HG03378 (cell line): ENCODE data around the gene GRIA2.
"Not testable (repeated sequence)": the region's sequence is repeated elsewhere in the genome, so short reads cannot be mapped to it uniquely, and the experiment has no call there.

Source experiments
- ATAC-seq: cut with Tn5 transposase; IDR thresholded peaks from one replicate; pipeline ENCODE4 v1.9.1; 2021; ENCODE audit warnings: mild to moderate bottlenecking, moderate library complexity; ENCODE audit not compliant: unreplicated experiment

The GRIA2 gene

GRCh38 chr4:157246964-157247363 is 26.4 kb downstream of the GRIA2 start:
- ATAC-seq, result no peak

DNA sequence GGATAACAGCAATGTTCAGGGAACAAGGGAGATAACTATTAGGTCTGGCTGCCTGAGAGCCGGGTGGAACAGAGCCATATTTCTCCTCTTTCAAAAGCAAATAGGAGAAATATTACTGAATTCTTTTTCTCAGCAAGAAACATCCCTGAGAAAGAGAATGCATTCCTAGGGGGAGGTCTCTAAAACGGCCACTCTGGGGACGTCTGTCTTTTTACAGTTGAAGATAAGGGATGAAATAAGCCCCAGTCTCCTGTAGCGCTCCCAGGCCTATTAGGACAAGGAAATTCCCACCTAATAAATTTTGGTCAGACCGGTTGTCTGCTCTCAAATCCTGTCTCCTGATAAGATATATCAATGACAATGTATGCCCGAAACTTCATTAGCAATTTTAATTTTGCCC is 37.6 kb downstream of the GRIA2 start:
- ATAC-seq, result not testable (repeated sequence)

DNA sequence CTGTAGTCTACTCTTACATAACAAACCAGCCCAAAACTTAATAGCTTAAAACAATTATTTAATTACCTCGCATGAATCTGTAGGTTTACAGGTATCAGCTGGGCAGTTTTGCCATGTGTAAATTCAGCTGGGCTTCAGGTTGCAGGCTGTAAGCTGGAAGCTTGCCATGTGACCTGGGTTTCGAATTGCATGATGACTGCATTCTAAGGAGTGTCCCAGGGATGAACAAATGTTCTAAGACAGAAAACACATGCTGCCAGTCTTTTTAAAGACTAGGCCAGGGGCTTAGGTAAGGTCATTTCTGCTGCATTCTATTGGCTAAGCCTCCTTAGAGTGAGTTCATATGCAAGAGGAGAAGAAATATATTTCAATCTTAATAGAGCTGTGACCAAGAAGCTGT is 44.8 kb downstream of the GRIA2 start:
- no peak for ATAC-seq

GRCh38 chr4:157270108-157270507 is 49.6 kb downstream of the GRIA2 start:
- no peak for ATAC-seq

- no peak for ATAC-seq
Measured at GRCh38 chr4:157270552-157270951, 50.0 kb downstream of the GRIA2 start.

- no peak for ATAC-seq
Measured at GRCh38 chr4:157271166-157271869, 50.8 kb downstream of the GRIA2 start.

GRCh38 chr4:157280673-157281072 is 60.1 kb downstream of the GRIA2 start:
- ATAC-seq, result no peak

GRCh38 chr4:157282019-157282418 is 61.5 kb downstream of the GRIA2 start:
- no peak for ATAC-seq

GRCh38 chr4:157287445-157287844 is 66.9 kb downstream of the GRIA2 start:
- ATAC-seq, result no peak

- ATAC-seq, result no peak
Measured at GRCh38 chr4:157290622-157291021, 70.1 kb downstream of the GRIA2 start.

DNA sequence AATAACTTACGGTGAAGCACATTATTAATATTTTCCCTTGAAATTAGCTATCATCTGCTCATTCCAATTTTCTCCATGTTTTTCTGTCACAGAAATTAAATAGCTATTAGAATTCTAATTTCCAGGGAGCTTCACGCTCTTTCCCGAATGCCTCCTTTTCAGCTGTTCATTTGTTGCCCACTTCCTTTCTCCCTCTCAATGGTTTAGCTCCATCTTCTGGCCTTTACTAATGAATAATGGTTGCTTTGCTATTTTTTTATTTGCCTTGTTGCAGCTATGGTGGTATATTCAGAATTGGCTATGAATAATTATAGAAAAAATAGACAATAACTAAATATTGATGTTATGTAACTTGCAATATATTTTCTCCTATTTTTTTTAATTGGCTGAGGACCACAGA is 70.5 kb downstream of the GRIA2 start:
- no peak for ATAC-seq

DNA sequence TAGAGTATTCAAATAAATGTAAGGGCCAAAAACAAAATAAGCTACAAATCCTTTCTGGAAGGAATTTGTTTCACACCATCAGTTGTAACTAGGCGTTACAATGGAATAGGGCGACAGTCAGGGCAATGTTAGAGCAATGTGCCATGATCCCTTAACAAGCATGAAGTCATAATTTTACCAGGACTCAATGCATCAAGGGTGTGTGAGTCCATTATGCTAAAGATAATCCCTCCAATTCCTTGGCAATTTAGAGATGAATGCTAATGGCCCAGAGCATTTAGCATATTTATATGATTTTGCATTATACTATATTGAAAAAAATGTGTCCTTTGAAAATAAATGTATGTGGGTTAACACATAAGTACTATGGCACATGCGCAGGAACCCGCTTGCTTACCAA is 73.1 kb downstream of the GRIA2 start:
- ATAC-seq, result no peak

- no peak for ATAC-seq
Measured at GRCh38 chr4:157294575-157294974, 74.0 kb downstream of the GRIA2 start.

- no peak for ATAC-seq
Measured at GRCh38 chr4:157300701-157301100, 80.2 kb downstream of the GRIA2 start.

DNA sequence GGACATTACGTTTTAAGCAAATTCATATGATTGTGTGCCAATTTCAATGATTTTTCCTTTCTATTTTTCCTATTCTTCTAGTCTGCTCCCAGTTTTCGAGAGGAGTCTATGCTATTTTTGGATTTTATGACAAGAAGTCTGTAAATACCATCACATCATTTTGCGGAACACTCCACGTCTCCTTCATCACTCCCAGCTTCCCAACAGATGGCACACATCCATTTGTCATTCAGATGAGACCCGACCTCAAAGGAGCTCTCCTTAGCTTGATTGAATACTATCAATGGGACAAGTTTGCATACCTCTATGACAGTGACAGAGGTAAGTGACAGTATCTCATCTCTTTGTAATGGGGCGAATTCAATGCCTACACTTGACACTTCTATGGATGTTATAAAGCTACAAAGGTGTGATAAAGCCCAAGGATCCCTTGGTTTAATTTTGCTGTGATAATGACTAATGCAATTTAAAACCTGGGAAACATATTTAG is 83.0 kb downstream of the GRIA2 start:
- ATAC-seq, result no peak

GRCh38 chr4:157304769-157305168 is 84.2 kb downstream of the GRIA2 start:
- ATAC-seq, result no peak

DNA sequence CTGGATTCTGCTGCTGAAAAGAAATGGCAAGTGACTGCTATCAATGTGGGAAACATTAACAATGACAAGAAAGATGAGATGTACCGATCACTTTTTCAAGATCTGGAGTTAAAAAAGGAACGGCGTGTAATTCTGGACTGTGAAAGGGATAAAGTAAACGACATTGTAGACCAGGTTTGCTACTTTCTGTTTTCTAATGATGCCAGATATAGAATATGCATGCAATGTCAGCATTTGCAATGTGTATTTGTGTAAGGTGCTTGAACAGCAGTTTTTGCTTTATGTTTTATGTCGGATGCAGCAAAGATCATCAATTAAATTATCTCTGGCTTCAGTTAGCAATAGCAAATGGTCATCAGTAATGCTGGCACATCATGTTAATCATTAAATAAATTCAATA is 92.2 kb downstream of the GRIA2 start:
- no peak for ATAC-seq

- no peak for ATAC-seq
Measured at GRCh38 chr4:157314906-157315305, 94.4 kb downstream of the GRIA2 start.

DNA sequence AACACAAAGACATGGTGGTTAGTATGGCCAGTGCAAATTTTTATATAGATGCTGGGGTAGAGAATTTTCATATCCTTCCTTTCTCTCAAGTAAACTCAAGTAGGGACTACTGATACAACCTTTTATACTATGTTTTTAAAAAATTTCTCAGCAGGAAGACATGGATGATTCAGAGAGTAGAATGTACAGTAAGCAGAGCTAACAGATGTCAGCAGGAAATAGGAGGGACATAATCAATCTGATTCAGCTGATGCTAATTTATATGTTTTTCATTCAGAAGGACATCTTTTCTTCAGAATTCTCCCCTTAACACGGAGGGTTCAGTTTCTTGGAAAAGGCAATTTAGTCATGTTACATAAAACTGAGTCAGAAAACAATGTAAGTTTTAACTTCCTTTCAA is 95.4 kb downstream of the GRIA2 start:
- no peak for ATAC-seq

DNA sequence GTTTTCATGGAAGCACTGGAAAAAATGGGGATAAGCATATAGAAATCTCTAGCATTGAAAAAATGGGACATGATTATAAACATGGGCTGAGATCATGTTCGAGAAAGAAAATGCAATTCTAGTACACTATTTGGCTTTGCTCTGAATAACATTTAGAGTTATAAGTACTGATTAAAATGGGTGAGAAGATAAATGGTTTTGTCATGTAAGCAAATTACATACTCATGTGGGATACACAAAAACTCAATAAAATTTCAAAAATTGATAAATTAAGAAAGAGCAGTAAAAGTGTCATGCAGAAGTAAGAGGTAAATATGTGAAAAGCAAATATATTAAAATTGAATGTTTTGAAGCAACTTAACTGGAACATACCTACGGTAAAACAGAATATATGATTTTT is 99.6 kb downstream of the GRIA2 start:
- no peak for ATAC-seq

DNA sequence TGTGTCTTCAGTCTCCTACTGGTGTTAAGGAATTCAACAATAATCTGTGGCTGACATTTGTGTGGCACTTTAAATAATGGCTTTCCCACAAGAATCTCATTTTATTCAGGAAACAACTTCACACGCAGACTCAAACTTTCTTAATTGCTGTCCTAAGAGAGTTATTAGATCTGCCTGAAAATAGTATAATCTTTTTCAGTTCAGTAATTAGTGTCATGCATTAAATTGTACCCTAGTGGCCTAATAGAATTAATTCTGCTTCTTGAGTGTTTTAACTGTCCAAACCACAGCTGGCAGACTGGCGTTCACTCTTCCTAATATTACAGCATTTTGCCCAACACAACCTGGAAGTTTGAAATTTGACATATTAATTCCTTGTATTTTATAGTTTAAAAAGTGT is 107.1 kb downstream of the GRIA2 start:
- no peak for ATAC-seq

DNA sequence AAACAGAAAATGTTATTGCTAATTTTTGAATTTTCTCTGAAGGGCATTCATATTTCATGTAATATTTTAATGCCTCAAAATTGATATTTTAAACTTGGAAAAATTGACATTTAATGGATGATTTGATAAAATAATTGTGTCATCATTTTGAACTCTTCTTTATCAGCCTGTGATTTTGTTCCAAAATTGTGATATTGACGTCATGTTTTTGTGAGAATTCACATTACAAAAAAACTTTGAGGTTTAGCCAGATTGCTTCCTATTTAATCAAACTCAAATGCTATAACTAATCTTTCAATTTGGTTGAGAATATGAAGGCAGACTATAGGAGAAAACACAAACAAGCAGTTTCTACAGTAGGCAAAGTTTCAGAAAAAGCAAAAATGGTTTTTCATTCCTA is 137.4 kb downstream of the GRIA2 start:
- ATAC-seq, result no peak

GRCh38 chr4:157358439-157358838 is 137.9 kb downstream of the GRIA2 start:
- no peak for ATAC-seq
